Measurements from ENCODE around the gene BAAT.

BAAT gene

GRCh38 chr9:101367323-101367722 lies 17.5 kb downstream of the BAAT start:
- no peaks in the 10 kb centered on the region for H3K4me1 ChIP-seq (ENCODE audit: control insufficient read depth, insufficient read depth, low read length)
- H3K27ac ChIP-seq (ENCODE audit: extremely low read depth, low read depth, low read length), result no peak overlapping the region
- H3K36me3 ChIP-seq (ENCODE audit: control insufficient read depth in 2 of 2, insufficient read depth in 1 of 2, low read length in 2 of 2), result no peaks in the 10 kb centered on the region
- H3K9me3 ChIP-seq (ENCODE audit: control insufficient read depth, insufficient read depth, low read depth, low read length), result no peaks in the 10 kb centered on the region
- TF ChIP-seq ZFP3 (tag by site-specific recombination; IDR thresholded peaks at IDR 0.05; ENCODE audit: low read depth) (no peak), ZNF132 (tag by site-specific recombination; IDR thresholded peaks at IDR 0.05; ENCODE audit: borderline replicate concordance) (no peak), ZBTB20 (tag by site-specific recombination; IDR thresholded peaks at IDR 0.05) (no peak), ZNF473 (tag by site-specific recombination; IDR thresholded peaks at IDR 0.05) (no peak), ZNF239 (tag by site-specific recombination; IDR thresholded peaks at IDR 0.05) (no peak), ZFP41 (tag by site-specific recombination; IDR thresholded peaks at IDR 0.05; ENCODE audit: borderline replicate concordance) (no peak), ZNF138 (tag by site-specific recombination; IDR thresholded peaks at IDR 0.05; ENCODE audit: borderline replicate concordance) (no peak), ZNF133 (tag by site-specific recombination; IDR thresholded peaks at IDR 0.05) (no peak), ZNF449 (tag by site-specific recombination; IDR thresholded peaks at IDR 0.05) (no peak), ZNF354C (tag by site-specific recombination; IDR thresholded peaks at IDR 0.05; ENCODE audit: borderline replicate concordance, low read depth) (no peak), PRDM4 (tag by site-specific recombination; IDR thresholded peaks at IDR 0.05) (no peak), KLF10 (tag by site-specific recombination; IDR thresholded peaks at IDR 0.05) (no peak), GLIS1 (tag by site-specific recombination; IDR thresholded peaks at IDR 0.05) (no peak), ZNF311 (tag by site-specific recombination; IDR thresholded peaks at IDR 0.05; ENCODE audit: borderline replicate concordance) (no peak), ZNF280C (tag by site-specific recombination; IDR thresholded peaks at IDR 0.05) (no peak), ZNF621 (tag by site-specific recombination; IDR thresholded peaks at IDR 0.05) (no peak)
- TF ChIP-seq, protein P1, sequence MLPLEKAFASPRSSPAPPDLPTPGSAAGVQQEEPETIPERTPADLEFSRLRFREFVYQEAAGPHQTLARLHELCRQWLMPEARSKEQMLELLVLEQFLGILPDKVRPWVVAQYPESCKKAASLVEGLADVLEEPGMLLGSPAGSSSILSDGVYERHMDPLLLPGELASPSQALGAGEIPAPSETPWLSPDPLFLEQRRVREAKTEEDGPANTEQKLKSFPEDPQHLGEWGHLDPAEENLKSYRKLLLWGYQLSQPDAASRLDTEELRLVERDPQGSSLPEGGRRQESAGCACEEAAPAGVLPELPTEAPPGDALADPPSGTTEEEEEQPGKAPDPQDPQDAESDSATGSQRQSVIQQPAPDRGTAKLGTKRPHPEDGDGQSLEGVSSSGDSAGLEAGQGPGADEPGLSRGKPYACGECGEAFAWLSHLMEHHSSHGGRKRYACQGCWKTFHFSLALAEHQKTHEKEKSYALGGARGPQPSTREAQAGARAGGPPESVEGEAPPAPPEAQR (tag by site-specific recombination; IDR thresholded peaks at IDR 0.05), result no peak
- TF ChIP-seq, protein P2, sequence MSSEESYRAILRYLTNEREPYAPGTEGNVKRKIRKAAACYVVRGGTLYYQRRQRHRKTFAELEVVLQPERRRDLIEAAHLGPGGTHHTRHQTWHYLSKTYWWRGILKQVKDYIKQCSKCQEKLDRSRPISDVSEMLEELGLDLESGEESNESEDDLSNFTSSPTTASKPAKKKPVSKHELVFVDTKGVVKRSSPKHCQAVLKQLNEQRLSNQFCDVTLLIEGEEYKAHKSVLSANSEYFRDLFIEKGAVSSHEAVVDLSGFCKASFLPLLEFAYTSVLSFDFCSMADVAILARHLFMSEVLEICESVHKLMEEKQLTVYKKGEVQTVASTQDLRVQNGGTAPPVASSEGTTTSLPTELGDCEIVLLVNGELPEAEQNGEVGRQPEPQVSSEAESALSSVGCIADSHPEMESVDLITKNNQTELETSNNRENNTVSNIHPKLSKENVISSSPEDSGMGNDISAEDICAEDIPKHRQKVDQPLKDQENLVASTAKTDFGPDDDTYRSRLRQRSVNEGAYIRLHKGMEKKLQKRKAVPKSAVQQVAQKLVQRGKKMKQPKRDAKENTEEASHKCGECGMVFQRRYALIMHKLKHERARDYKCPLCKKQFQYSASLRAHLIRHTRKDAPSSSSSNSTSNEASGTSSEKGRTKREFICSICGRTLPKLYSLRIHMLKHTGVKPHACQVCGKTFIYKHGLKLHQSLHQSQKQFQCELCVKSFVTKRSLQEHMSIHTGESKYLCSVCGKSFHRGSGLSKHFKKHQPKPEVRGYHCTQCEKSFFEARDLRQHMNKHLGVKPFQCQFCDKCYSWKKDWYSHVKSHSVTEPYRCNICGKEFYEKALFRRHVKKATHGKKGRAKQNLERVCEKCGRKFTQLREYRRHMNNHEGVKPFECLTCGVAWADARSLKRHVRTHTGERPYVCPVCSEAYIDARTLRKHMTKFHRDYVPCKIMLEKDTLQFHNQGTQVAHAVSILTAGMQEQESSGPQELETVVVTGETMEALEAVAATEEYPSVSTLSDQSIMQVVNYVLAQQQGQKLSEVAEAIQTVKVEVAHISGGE (tag by site-specific recombination; conservative IDR thresholded peaks at IDR 0.05; ENCODE audit: low read depth), result no peak
- POLR2A ChIA-PET, result no interaction called here
- CTCF ChIA-PET, result interaction anchor here (0.6 to 1.0 kb wide), 6 partner anchors 14 to 851 kb away, joined by 3 to 5 read pairs (median 4); no protein-coding TSS in a partner anchor
- no peak overlapping the region for H3K4me3 ChIP-seq (ENCODE audit: low read depth, low read length)

Measured in HEK293 (cell line).